GM21723 (cell line): Measurements from ENCODE around the gene IRX2.

Source experiments
- ATAC-seq: cut with Tn5 transposase; IDR thresholded peaks from one replicate; pipeline ENCODE4 v1.9.1; 2021; ENCODE audit warnings: mild to moderate bottlenecking, moderate library complexity; ENCODE audit not compliant: unreplicated experiment

IRX2 gene

DNA sequence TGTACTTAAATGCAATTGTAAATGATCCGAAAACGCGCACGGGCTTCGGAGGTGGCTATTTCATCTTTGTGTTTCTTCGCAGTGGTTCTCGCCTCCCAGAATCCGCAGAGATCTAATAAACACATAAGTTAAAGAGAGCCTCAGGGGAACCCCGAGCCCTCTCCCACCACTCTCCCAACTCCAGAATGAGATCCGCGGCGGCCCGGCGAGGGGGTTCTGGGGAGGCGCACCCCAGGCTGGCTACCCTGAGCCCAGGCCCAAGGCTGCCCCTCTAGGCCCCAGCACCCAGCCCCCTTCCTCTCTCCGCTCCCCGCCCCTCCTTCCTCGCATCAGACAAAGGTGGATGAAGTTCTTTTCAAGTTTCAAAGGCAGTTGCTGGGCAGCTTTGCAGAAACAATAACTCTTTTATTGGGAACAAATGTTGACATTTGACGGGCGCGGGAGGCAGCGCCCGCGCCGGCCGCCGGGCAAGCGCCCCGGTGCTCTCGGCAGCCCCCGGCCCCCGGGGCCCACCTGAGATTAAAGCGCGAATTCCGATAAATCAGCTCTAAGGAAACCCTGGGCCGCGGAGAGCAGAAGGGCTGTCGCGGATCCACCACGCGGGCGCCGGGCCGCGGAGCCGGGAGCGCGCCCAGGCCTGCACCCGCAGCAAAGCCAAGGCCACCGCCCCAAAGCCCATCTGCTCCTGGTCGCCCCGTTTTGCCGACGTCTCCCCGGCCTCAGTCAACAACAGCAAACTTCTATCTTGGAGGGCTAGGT, 8.4 kb downstream of the IRX2 start:
- no peak for ATAC-seq

DNA sequence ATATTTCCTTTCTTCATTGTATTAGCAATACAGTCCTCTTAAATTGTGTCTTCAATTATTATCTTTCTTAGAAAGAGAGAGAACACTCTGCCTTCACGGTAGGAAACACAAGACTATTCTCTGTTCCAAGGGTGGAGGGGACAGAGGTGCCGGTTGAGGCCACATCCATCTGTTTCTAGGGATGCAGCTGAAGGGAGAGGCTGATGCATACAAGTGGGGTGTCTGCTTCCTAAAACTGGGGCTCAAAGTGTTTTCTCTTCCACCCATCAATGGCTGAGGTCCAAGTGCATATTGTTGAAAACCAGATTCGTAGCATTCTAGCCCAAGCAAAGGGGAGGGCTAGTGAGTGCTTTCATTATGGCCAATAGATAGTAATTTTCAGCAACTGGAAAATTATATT, 9.5 kb downstream of the IRX2 start:
- ATAC-seq = no peak

DNA sequence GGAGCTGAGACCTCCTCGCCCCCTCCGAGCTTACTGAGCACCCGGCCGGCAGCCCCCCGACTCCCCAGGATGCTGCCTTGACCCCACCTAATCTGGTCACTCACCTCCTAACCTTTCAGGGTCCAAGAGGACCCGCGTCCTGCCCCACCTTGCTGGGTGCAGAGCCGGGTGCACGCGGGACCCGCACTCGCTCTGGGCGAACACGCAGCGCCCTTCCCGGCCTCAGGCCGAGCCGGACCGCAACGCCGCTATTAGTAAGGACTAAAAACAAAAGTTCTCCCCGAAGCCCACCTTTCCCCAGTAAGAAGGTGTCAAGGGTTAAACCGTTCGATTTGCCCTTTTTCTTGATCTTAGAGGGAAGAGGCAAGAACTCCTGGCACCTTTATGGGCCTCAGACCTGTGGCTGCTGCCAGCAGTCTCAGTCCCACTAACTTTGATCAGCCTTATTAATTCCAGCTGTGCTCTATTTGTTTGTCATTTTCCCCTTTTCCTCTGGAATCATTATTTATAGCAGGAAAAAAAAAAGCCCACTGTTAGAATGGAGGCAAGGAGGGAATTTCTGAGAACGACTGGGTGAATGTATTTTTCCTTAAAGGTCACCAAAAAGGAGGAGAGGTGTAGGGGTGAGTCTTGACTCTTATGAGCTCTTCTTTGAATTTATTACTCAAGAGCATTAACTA, 10.5 kb downstream of the IRX2 start:
- ATAC-seq = no peak

DNA sequence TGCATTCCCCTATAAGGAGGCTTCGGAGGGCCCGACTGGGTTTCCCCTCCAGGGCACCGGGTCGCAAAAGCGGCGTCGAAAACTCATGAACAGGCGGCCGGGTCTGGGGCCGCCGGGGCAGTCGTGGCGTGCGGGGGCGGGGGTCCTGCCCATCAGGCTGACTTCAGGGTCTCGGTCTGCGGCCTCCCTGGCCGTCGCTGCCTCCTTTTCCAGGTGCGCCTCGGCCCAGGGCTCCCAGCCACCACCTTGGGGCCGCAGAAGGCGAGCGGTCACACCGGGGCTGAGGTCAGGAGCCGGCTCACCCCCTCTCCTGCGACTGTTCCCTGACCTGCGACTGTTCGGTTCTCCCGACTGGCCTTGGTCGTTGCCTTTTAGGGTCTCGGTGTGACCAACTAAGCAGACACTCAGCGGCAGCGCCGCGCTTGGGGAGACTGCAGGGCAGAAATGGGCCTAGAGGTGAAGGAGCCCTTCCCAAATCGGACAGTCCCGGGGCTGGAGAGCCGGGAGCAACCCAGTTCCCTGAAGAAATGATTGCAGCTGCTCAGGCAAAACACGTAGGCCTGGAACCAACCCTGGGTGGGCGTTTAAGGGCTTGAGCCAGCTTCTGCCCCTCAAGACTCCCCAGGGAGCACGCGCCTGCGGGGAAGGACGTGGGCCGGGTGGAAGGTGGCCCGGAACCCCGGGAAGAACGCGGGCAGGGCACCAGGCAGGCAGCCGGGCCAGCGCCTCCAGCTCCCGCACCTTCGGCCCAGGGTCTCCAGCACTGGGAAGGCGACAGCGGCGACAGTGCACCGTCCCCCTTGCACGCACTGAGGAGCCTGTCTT, 11.2 kb downstream of the IRX2 start:
- ATAC-seq = no peak

DNA sequence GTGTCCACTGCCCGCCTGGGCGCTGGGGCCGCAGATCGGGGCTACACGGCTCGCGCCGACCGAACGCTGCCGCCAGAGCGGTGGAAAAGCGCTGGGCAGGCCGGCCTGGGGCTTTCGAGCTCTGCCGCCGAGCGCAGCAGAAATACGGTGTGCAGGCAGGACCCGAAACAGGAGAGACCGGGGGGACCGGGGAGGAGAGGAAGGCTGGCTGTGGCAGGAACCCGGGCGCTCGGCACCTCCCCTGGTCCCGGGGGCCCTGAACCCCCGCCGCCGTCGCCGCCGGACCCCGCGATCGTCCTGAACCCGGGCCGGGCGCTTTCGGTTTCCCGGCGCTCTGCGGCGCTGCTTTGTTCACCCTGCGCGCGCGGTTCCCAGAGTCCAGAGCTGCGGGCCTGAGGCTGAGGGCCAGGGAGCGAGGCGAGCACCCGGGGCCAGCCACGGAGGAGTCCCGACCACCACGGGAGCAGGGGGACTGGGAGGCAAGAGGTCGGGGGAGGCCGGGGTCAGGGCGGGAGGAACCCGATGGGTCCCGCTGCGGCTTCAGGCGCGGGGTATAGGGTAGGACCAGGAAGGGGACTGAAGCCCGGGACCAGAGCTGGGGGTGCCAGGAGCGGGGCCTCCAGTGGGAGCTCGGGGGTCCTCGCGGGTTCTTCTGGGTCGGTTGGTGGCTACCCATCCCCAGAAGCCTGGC, 12.0 kb downstream of the IRX2 start:
- ATAC-seq = no peak

DNA sequence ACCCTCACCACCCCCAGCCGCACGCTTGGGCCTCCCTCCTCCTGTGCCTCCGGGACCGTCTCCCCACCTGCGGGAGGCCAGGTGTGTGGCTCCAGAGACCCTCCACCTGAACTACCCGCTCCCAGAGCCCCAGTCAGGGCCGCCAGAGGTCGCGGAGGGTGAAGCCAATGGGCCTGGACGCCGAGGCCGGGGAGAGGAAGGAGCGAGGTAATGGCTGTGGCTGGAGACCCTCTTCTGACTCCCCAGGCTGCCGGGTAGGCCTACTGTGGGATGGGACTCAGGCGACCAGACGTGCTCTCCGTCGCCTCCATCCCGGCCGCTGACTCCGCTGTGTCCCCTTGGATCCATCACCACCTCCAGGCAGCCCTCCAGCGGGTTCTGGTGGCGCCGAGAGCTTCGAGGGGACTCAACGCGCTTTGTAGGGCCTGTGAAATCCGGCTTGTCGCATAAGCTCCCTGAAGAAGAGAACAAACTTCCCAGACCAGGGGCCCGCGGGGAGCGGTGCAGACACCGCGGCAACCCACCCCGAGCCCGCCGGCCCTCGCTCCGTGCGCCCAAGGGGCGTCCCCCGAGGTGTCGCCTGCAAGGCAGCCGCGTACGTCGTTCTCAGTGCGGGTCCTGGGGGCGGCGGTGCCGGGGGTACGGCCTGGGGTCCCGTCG, 12.6 kb downstream of the IRX2 start:
- no peak for ATAC-seq

DNA sequence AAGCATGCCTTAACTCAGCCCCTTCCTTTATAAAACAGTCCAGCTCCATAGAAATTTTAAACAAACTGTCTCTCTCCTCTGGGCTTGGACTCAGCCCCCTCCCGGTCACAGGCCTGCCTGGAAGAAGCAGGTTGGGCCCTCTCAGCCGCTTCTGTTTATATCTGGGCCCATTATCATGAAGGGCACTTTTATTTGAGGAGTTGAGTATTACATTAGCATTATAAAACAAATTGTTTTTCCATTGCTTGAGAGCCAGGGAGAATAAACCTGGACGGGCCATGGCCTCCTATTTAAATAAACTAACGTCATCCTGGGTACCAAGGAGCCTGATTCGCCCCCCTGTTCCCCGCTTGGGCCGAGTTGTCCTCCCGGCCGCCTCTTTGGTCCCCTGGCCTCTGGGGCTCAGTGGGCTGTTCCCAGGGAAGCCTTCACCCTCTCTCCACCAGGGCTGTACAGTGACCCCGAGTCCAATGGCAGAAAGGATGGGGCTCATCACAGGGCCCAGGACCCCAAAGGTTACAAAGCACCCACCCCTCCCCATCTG, 13.2 kb downstream of the IRX2 start:
- ATAC-seq = no peak

DNA sequence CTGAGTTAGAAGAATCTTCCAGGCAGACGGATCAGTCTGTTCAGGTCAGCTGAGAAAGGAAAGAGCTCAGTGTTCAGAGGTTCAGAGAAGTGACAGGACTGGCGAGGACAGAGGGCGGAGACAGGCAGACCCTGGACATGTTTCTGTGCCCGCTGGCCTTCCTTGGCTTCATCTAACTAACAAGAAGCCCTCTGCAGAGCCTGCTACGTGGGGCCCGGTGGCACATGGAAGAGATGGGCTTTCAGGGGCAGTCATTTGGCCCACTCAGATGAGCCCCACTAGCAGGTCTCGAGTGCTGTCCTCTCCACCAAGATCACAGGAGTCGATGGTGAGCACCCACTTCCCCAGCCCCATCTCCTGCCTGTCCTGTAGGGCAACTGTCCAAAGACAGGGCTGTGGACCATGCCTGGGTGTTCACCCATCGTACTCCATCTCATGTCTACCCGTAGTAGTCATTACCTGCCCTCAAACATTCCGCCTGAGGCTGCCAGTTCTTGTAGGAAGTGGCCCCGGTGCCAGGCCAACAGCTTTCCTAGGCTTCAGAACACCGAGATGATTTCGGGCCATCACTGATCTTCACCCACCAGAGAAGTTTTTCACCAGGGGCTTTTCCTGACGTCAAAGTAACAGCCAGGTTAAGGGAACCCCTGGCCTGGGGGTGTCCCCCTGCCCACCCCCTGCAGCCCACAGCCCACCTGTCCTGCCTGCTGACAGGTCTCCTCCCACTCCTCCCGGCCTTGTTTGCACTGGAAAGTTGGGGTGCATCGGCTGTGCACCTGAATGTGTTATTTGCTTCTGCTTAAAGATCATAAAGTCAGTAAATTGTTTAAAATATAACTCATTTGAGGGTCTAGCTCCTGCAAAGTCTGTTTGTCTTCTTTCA, 14.0 kb downstream of the IRX2 start:
- no peak for ATAC-seq

DNA sequence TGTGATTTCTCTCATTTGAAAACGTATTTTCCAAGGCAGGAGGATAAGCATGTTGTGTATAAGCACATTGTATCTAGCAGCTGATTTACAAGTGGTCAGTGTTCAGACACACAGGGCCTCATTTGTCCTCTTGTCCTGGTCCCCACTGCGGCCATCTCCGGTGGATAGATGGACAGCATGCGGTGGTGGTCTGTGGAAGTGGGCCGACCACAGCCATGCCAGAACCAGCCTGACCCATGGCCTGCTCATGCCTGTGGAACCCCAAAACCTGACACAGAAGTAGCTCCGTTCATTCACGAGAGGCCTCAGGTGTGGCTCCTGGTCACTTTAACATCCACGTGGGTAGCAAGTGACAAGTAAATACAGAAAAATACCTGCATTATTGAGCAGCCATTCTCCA, 14.6 kb downstream of the IRX2 start:
- ATAC-seq = no peak

DNA sequence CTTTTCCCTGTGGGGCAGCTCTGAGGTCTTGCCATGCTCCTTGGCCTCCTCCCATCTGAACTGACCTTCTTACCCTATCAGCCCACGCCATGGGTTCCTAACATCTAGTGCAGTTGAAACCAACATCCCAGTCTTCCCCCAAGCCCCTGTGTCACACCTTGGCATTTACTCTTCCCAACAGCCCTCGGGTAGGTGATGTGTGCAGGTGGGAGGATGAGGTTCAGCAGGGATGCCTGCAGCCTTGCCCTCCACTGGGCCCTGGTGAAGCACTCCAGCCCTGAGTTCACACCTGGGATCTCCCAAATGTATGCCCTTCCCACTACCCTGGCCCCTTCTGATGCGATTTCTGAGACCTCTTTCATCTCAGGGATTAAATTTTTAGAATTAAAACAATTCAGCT, 15.5 kb downstream of the IRX2 start:
- no peak for ATAC-seq

DNA sequence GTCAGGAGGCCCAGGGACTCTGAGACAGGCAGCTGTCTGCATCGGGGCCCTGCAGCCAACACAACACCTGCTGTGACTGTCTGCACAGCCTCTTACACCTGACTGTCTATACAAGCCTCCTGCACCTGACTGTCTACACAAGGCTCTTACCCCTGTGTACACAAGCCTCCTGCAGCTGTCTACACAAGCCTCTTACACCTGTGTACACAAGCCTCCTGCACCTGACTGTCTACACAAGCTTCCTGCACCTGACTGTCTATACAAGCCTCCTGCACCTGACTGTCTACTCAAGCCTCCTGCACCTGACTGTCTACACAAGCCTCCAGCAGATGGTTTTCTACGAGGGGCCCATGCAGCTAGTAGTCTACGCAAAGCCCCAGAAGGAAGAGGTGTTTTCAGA, 18.6 kb downstream of the IRX2 start:
- ATAC-seq = no peak

DNA sequence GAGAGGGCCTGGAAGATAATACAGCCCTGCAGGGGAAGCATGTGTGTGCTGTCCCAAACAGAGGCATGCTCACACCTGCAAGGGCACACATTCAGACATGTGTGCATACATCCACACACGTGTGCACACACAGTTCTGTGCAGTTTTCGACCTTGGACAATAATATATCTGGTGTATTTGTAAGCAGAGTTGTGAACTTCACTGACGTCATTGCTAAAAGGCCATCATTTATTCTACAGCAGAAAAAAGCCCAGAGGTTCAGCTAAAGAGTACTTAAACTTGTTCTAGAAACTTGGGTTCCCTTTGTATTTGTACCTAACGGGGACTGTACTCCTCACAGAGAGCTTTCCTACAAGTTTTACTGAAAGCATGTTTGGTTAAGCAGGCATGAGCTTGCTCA, 19.5 kb downstream of the IRX2 start:
- ATAC-seq = no peak

DNA sequence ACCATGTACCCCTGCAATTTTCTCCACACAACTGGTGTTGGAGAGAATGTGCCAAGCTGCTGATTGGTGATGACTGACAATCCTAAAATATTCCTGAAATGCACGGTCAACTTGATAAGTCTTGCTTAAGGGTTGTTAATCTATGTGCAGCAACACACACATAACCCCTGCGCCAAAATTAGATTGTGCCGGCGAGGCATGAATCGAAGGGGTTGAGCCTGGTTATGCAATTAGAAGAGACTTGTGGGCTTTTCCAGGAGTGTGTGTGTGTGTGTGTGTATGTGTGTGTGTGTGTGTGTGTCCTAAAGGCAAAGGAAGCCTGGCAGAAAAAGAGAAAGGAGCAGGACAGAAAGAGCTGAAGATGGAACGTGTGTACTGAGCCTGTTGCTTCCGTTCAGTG, 22.3 kb downstream of the IRX2 start:
- no peak for ATAC-seq

DNA sequence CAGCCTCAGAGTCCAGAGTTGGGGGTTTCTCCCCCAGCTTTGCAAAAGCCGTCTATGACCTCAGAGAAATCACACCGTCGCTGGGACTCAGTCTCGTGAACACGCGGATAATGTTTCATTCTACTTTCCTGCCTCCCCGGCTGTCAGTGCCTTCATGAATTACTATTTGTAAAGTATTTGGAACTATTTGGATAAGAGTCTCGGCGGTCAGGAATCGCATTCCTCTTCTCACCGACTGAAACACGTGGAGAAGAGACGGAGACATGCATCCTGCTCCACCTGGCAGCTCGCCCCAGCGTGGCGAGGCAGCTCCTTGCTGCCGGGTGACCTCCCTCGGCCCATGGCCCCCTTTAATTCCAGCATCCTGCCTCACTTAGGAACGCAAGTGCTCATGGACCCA, 23.9 kb downstream of the IRX2 start:
- no peak for ATAC-seq

DNA sequence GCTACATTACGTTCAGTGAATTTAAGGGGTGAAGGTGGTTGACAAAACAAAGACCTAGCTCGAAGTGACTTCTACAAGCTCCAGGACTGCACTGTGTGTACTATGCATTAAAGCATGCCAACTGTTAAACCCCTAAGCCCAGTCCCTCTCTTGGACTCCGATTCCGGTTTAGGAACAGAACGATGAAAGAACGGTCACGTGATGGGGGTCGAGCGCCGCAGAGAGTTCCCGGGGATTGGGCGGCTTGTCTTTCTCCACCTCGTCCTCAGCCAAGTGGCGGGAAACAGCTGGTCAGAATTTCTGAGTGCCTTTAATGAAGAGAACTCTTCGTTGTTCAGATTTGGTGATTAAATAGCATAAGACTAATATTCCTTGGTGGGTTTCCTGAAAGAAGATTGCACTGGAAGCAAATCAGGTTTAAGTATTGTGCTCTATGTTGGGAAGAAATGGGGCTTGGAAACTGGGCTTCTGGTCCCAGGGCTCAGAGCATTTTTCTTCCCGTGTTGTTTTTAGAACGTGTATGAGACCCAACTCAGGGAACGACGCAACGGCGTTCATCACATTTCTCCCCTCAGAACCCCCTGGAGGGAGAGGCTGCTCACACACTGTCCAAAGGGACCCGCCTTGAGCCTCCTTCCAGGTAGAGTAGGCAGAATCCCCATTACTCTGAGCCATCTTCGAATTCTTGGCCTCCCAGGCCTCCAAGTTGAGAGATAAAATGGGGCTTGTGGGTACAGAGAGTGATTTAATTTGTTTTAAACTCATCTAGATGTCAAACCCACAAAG, 25.3 kb downstream of the IRX2 start:
- no peak for ATAC-seq

DNA sequence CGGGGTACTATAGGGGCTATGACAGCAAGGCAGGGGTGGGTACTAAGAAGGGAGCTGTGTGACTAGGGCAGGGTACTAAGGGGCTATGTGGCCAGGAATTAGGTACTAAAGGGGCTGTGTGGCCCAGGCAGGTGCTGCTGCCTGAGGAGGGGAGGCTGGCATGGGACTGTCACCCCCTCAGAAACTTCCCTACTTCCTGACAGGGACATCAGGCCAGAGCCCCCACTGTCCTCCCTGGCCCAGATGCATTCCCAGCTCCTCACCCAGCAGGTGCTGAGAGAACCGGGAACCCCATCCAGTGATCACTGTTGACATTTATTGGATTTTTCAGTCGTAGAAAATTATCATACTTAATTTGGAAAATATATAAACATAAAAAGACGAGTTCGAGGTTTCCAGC, 26.6 kb downstream of the IRX2 start:
- ATAC-seq = no peak

DNA sequence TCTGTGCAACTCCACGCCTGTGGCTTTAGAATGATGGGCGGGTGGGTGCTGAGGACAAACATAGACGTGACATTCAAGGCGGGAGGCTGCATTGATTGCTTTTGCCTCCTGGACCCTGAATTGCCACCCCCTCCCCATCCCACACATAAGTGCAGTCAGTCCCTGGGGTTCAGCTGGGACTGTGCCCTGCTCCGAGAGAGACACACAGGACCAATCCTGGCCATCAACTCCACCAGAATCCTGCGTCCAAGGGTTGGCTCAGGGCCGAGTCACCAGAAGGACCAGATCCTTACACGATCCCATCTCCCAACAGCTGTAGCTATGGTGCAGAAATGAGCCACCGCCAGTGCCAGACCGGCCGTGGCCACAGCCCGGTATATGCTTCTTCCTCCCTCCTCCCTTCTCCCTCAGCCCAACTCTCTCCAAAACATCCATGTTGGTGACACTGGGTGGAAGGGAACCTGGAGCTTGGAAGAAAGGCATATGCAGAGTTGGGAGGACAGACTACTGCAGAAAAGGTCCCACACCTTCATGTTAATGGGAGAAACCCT, 27.4 kb downstream of the IRX2 start:
- no peak for ATAC-seq

DNA sequence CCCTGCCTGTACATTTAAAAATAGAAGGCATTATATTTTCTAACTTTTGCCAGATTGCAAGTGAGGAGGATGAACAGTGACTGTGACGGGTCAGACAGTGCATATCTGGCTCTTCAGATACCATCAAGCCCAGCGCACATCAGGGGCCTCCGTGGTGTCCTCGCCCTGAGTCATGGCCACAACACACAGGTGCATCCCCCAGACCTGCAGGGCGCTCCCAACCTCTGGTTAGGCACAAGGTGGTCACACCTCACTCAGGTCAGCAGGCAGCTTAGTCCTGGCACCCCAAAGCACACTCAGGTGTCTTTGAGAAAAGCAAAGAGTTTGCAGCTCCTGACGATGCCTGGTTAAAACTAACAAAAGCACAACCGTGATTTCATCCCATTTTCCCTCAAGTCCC, 28.6 kb downstream of the IRX2 start:
- ATAC-seq = no peak
